ENCODE measurements around the gene DLG5.

The DLG5 gene

DNA sequence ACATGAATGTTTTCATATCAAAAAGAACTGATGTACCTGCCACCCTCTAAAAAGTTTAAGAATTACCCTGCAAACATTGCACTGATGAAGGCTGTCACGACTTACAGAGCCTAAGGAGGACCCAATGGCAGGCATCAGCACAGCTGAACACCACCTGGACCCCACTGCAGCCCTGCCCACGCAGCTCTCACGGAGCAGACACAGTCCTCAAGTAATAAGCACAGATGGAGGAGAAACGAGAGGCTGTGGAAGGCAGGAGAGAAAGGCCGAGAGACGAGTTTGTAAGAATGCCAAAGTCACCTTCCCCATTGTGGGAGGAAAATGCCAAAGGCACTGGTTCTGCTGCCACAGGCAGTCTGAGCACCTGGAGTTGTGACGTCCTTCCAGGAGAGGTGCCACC lies 135.0 kb downstream of the DLG5 start:
- peaks cover 54% of the 10 kb centered on the region for H3K36me3 ChIP-seq (ENCODE audit: insufficient read depth, low read length)
- no peak overlapping the region for H3K4me2 ChIP-seq (ENCODE audit: low read length)
- H3K9ac ChIP-seq (ENCODE audit: low read depth, low read length): no peak overlapping the region

DNA sequence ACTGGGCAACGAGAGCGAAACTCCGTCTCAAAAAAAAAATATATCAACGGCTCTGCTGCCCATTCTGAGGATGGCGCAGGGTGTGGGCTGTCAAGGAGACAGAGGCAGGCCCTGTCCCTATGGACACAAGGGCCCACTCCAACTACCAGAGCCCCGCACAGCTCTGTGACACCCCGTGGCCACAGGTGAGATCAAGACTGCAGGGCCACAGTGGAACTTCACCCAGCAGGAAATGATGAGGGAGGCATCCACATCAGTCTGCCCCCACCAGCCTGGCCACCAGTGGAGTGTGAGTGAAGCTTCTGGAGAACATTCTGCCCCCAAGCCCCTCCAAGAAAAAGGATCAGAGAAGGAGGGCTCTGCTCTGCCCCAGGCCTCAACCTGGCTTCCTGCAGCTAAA lies 136.7 kb downstream of the DLG5 start:
- peaks cover 10% of the 10 kb centered on the region for H3K4me1 ChIP-seq (ENCODE audit: control insufficient read depth, insufficient read depth, low read length)
- H3K36me3 ChIP-seq (ENCODE audit: insufficient read depth, low read length): peaks cover 43% of the 10 kb centered on the region
- no peak overlapping the region for H3K4me3 ChIP-seq (ENCODE audit: low read length)
- no peak overlapping the region for H3K9ac ChIP-seq (ENCODE audit: low read depth, low read length)
- no peaks in the 10 kb centered on the region for H3K9me3 ChIP-seq (replicated peaks; ENCODE audit: low read length)
- H3K4me2 ChIP-seq (ENCODE audit: low read length): no peak overlapping the region
- H3K27me3 ChIP-seq (ENCODE audit: control insufficient read depth, insufficient read depth, low read length): no peaks in the 10 kb centered on the region

More for the DNA sequence above, 135.0 kb downstream of the DLG5 start:
- Histone ChIP-seq H3K9me3 (replicated peaks; ENCODE audit: low read length) (no peaks in the 10 kb centered on the region), H3K4me3 (ENCODE audit: low read length) (no peak overlapping the region), H3K27me3 (ENCODE audit: control insufficient read depth, insufficient read depth, low read length) (no peaks in the 10 kb centered on the region), H3K4me1 (ENCODE audit: control insufficient read depth, insufficient read depth, low read length) (no peaks in the 10 kb centered on the region)

DNA sequence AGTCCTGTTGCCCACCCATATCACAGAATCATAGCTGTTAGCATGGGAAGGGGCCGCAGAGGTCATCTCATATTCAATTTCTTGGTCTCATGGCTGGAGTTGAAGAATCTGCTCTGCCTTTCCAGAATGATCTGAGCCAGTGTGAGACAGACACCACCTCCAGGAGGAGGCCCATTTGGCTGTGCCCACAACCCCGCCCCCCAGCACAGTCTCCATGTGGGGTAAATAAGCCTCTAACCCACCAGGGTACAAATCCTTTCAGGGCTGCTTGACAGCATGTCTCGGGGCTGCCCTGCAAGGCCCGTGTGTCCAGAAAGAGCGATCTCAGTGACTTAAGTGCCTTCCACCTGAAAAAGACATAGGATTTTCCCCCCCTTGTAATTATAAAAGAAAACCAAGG lies 137.5 kb downstream of the DLG5 start:
- Histone ChIP-seq H3K36me3 (ENCODE audit: insufficient read depth, low read length) (peaks cover 36% of the 10 kb centered on the region), H3K9ac (ENCODE audit: low read depth, low read length) (no peak overlapping the region), H3K27me3 (ENCODE audit: control insufficient read depth, insufficient read depth, low read length) (no peaks in the 10 kb centered on the region), H3K9me3 (replicated peaks; ENCODE audit: low read length) (no peaks in the 10 kb centered on the region), H3K4me1 (ENCODE audit: control insufficient read depth, insufficient read depth, low read length) (peaks cover 18% of the 10 kb centered on the region), H3K4me2 (ENCODE audit: low read length) (no peak overlapping the region), H3K4me3 (ENCODE audit: low read length) (no peak overlapping the region)

DNA sequence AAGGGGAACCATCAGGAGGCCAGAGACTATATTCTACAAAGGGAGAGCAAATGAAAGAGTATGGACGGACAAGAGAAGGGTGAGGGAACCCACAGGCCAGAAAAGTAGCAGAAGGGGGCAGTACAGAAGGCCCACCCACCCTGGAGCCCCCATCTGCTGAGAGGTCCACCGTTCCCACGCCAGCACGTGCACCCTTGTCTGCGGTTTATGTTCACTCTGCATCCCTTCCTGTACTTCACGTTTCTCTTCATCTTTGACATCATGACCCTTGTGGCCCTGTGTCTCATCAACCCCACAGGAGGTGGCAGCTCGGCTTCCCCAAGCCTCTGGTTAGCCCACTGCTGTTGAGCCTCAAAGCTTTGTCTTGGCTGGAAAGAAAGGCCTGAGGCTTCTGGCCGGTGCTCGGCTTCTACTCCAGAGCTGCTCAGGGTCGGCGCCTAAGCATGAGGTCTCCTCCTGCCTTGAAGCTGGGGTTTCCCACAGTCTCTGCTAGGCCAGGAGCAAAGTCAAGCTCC lies 138.0 kb downstream of the DLG5 start:
- Histone ChIP-seq H3K9ac (ENCODE audit: low read depth, low read length) (no peak overlapping the region), H3K4me1 (ENCODE audit: control insufficient read depth, insufficient read depth, low read length) (peaks cover 21% of the 10 kb centered on the region), H3K27me3 (ENCODE audit: control insufficient read depth, insufficient read depth, low read length) (no peaks in the 10 kb centered on the region), H3K9me3 (replicated peaks; ENCODE audit: low read length) (no peaks in the 10 kb centered on the region), H3K4me3 (ENCODE audit: low read length) (no peak overlapping the region), H3K4me2 (ENCODE audit: low read length) (no peak overlapping the region), H3K36me3 (ENCODE audit: insufficient read depth, low read length) (peaks cover 32% of the 10 kb centered on the region)

DNA sequence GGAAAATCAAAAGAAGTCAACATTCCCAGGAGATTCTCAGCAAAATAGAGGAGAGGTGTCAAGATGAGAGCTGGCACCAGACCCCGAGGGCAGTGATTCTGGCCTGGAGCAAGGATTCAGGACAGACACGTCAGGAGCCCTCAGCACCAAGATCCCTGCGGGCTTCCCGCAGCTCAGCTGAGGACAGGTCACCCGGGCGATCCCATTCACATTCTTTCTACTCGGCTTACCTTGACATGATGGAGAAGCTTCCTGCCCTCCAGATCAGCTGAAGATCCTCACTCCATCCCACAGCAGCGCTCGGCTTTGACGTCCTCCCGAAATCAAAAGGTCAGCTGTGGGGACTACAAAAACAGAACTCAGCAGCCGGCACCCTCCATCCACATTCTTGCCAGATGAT lies 139.1 kb downstream of the DLG5 start:
- Histone ChIP-seq H3K4me1 (ENCODE audit: control insufficient read depth, insufficient read depth, low read length) (peaks cover 21% of the 10 kb centered on the region), H3K9ac (ENCODE audit: low read depth, low read length) (no peak overlapping the region), H3K4me3 (ENCODE audit: low read length) (no peak overlapping the region), H3K9me3 (replicated peaks; ENCODE audit: low read length) (no peaks in the 10 kb centered on the region), H3K36me3 (ENCODE audit: insufficient read depth, low read length) (peaks cover 31% of the 10 kb centered on the region), H3K4me2 (ENCODE audit: low read length) (no peak overlapping the region), H3K27me3 (ENCODE audit: control insufficient read depth, insufficient read depth, low read length) (no peaks in the 10 kb centered on the region)

DNA sequence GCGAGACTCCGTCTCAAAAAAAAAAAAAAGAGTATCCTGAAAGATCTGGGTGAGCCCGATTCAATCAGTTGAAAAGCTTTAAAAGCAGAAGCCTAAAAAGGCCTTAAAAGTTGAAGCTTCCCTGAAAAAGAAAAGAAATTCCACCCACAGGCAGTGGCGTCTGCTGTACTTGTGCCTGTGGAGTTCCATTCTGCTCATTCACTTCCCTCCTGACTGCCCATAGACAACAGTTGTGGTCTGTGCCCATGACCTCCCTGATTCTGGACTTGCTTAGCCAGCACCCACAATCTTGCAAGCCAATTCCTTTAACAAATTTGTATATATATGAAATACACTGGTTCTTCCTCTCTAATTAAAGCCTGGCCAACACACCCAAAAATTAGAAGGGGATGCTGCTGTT lies 141.7 kb downstream of the DLG5 start:
- peaks cover 21% of the 10 kb centered on the region for H3K4me1 ChIP-seq (ENCODE audit: control insufficient read depth, insufficient read depth, low read length)
- H3K27me3 ChIP-seq (ENCODE audit: control insufficient read depth, insufficient read depth, low read length): no peaks in the 10 kb centered on the region
- H3K36me3 ChIP-seq (ENCODE audit: insufficient read depth, low read length): peaks cover 32% of the 10 kb centered on the region
- peak overlapping the region; percentile 48 for H3K4me2 ChIP-seq (ENCODE audit: low read length)
- no peak overlapping the region for H3K4me3 ChIP-seq (ENCODE audit: low read length)
- peak overlapping the region; percentile 56 for H3K9ac ChIP-seq (ENCODE audit: low read depth, low read length)
- H3K9me3 ChIP-seq (replicated peaks; ENCODE audit: low read length): no peaks in the 10 kb centered on the region

DNA sequence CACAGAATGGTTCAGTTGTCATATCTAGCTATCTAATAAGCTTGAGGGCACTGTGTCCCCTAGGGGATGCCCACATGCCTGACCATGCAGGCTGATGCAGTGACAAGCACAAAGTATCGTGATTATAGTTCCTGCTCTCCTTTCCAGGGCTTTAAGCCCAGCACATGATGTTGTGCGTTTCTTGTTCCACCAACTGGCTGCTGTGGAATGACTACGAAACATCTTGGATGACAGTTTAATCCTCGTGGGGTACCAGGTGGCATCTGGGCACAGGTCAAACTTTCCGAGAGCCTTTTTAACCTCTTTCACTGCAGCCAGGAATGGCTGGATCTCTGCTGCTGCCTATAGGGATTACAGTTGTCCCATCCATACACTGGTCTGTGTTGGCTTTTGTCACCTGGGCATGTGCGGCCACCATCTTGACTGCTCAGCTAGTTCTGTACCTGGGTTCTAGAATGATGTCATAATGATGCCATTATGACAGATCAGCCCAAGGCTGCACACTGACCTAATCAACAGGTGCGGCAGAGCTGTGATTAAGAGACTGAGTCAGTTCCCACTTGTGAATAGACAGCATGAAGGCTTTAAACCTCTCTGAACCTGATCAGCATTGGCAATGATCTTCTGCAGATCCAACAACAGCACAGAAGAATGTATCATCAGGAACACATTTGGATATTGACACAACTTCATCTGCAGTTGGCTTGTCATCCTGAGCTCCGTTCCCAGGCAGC lies 144.1 kb downstream of the DLG5 start:
- no peak overlapping the region for H3K4me3 ChIP-seq (ENCODE audit: low read length)
- H3K4me2 ChIP-seq (ENCODE audit: low read length): no peak overlapping the region
- no peak overlapping the region for H3K9ac ChIP-seq (ENCODE audit: low read depth, low read length)
- peaks cover 21% of the 10 kb centered on the region for H3K4me1 ChIP-seq (ENCODE audit: control insufficient read depth, insufficient read depth, low read length)
- H3K27me3 ChIP-seq (ENCODE audit: control insufficient read depth, insufficient read depth, low read length): no peaks in the 10 kb centered on the region
- peaks cover 29% of the 10 kb centered on the region for H3K36me3 ChIP-seq (ENCODE audit: insufficient read depth, low read length)
- no peaks in the 10 kb centered on the region for H3K9me3 ChIP-seq (replicated peaks; ENCODE audit: low read length)

DNA sequence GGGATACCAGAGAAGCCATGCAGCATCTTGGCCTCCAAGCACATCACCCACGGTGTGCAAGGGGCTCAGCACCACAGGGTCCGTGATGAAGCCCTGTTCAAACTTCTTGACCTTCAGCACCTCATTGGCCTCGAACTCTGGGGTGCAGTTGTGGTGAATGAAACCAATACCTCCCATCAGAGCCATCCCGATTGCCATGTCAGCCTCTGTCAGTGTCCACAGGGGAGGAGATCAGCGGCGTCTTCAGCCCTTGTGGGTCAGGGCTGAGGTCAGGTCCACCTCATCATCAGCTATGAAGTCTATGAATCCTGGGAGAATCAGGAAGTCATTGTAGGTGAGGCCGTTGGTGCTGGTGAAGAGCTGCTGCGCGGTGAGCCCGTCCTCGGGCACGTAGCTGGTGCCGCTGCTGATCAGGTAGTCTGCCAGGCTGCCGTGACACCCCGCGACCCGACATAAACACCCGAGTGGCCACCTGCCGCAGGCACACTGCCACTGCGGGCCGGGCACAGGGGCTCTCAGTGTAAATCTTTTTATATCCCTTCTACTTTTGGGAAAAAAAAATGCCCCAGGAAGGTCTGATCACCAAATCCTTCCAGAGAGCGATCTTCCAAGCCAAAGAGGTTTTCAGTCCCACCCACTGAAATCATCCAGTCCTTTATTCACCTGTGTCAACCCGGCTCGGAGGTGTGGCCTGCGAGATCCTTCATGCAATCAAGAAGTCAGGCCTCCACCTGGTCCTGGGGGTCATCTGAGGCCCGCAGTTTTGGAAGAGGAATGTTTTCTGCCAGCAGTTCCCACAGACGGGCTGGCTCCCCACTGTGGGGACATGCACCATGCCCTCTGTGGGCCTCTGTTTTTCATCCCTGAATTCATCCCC lies 144.9 kb downstream of the DLG5 start:
- no peak overlapping the region for H3K4me3 ChIP-seq (ENCODE audit: low read length)
- H3K4me1 ChIP-seq (ENCODE audit: control insufficient read depth, insufficient read depth, low read length): peaks cover 21% of the 10 kb centered on the region
- H3K27me3 ChIP-seq (ENCODE audit: control insufficient read depth, insufficient read depth, low read length): no peaks in the 10 kb centered on the region
- peaks cover 25% of the 10 kb centered on the region for H3K36me3 ChIP-seq (ENCODE audit: insufficient read depth, low read length)
- no peak overlapping the region for H3K9ac ChIP-seq (ENCODE audit: low read depth, low read length)
- H3K4me2 ChIP-seq (ENCODE audit: low read length): no peak overlapping the region
- H3K9me3 ChIP-seq (replicated peaks; ENCODE audit: low read length): no peaks in the 10 kb centered on the region

DNA sequence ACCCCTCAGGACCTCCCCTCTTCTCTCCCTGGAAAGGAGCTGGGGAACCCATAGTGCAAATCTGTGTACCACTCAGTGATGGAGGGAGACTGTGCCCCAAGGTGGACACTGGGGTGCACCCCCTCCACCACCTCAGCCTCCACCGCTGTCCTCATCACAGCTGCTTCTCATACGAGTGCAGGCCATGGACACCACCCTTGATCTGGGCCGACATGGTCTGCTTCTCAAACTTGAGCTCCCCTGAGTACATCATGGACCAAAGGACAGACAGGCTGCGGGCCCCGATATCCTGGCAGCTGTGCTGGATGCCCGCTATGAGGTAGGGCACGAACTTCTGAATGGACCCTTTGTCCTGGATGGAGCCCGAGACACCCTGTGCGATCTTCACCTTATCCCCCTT lies 146.4 kb downstream of the DLG5 start:
- Histone ChIP-seq H3K9me3 (replicated peaks; ENCODE audit: low read length) (no peaks in the 10 kb centered on the region), H3K4me2 (ENCODE audit: low read length) (no peak overlapping the region), H3K4me1 (ENCODE audit: control insufficient read depth, insufficient read depth, low read length) (peaks cover 14% of the 10 kb centered on the region), H3K36me3 (ENCODE audit: insufficient read depth, low read length) (peaks cover 25% of the 10 kb centered on the region), H3K9ac (ENCODE audit: low read depth, low read length) (no peak overlapping the region), H3K27me3 (ENCODE audit: control insufficient read depth, insufficient read depth, low read length) (no peaks in the 10 kb centered on the region), H3K4me3 (ENCODE audit: low read length) (no peak overlapping the region)

DNA sequence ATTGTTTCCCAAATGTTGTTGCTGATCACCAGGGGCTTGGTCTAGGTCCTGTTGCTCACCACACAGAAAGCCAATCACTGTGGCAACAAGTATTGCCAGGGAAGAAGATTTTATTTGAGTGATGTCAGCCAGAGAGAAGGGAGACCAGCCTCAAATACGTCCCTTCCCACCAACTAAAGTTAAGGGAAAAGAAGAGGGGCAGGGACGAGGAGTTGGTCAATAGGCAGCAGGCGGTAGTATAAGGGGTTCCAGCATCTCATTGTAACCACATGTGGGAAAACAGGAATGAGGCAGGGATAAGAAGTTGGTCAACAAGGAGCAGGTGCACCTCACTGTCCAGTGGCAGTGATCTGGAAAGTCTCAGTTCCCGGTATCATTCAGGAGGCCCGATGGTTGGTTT lies 150.1 kb downstream of the DLG5 start:
- H3K4me2 ChIP-seq (ENCODE audit: low read length): no peak overlapping the region
- H3K9ac ChIP-seq (ENCODE audit: low read depth, low read length): no peak overlapping the region
- no peaks in the 10 kb centered on the region for H3K9me3 ChIP-seq (replicated peaks; ENCODE audit: low read length)
- no peaks in the 10 kb centered on the region for H3K27me3 ChIP-seq (ENCODE audit: control insufficient read depth, insufficient read depth, low read length)
- no peaks in the 10 kb centered on the region for H3K4me1 ChIP-seq (ENCODE audit: control insufficient read depth, insufficient read depth, low read length)
- no peak overlapping the region for H3K4me3 ChIP-seq (ENCODE audit: low read length)
- peaks cover 11% of the 10 kb centered on the region for H3K36me3 ChIP-seq (ENCODE audit: insufficient read depth, low read length)

DNA sequence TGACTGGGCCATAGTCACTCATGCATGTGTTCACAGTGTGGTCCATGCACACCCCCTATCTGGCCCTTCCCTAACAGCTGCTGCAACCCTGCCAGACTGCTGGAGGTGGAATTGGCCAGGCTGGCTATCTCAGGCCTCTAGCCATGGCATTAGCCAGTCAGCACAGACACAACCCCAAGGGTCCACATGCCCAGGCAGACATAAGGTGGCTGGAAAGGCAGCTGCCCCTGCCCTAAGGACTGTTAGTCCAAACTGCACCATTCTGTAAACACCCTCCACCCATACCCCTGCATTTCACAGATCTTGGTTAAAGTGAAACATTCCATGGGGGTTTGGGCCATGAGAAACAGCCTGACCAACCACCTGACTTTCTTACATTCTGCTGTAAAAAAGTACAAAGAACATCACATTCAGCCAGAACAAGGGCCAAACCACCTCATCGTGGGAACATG lies 151.6 kb downstream of the DLG5 start:
- no peak overlapping the region for H3K9ac ChIP-seq (ENCODE audit: low read depth, low read length)
- H3K36me3 ChIP-seq (ENCODE audit: insufficient read depth, low read length): no peaks in the 10 kb centered on the region
- H3K4me2 ChIP-seq (ENCODE audit: low read length): no peak overlapping the region
- no peak overlapping the region for H3K4me3 ChIP-seq (ENCODE audit: low read length)
- no peaks in the 10 kb centered on the region for H3K4me1 ChIP-seq (ENCODE audit: control insufficient read depth, insufficient read depth, low read length)
- no peaks in the 10 kb centered on the region for H3K9me3 ChIP-seq (replicated peaks; ENCODE audit: low read length)
- H3K27me3 ChIP-seq (ENCODE audit: control insufficient read depth, insufficient read depth, low read length): no peaks in the 10 kb centered on the region

Measured in skeletal muscle satellite cell (primary cell).